ENCODE results near the gene SPAG16.
"Not testable (repeated sequence)": the region's sequence is repeated elsewhere in the genome, so short reads cannot be mapped to it uniquely, and the experiment has no call there.

Gene SPAG16

GRCh38 chr2:214019229-214019972 lies 735.1 kb downstream of the SPAG16 start:
- peak; percentile 82 for DNase-seq

- peak; percentile 13 for DNase-seq
Observed at GRCh38 chr2:214019973-214020345, 735.7 kb downstream of the SPAG16 start.

- no peak for DNase-seq
Observed at GRCh38 chr2:214029190-214029589, 744.9 kb downstream of the SPAG16 start.

GRCh38 chr2:214031566-214031965 lies 747.3 kb downstream of the SPAG16 start:
- DNase-seq = no peak

- DNase-seq = no peak
Observed at GRCh38 chr2:214034417-214034816, 750.2 kb downstream of the SPAG16 start.

GRCh38 chr2:214035091-214035852 lies 751.0 kb downstream of the SPAG16 start:
- no peak for DNase-seq

GRCh38 chr2:214035921-214036320 lies 751.7 kb downstream of the SPAG16 start:
- no peak for DNase-seq

GRCh38 chr2:214038186-214038585 lies 753.9 kb downstream of the SPAG16 start:
- no peak for DNase-seq

GRCh38 chr2:214050731-214051130 lies 766.5 kb downstream of the SPAG16 start:
- no peak for DNase-seq

- DNase-seq = no peak
Observed at GRCh38 chr2:214051585-214051984, 767.3 kb downstream of the SPAG16 start.

- no peak for DNase-seq
Observed at GRCh38 chr2:214052235-214052634, 768.0 kb downstream of the SPAG16 start.

GRCh38 chr2:214057986-214058385 lies 773.7 kb downstream of the SPAG16 start:
- no peak for DNase-seq

- DNase-seq = not testable (repeated sequence)
Observed at GRCh38 chr2:214062279-214062678, 778.0 kb downstream of the SPAG16 start.

- no peak for DNase-seq
Observed at GRCh38 chr2:214064471-214064870, 780.2 kb downstream of the SPAG16 start.

- DNase-seq = no peak
Observed at GRCh38 chr2:214066862-214067261, 782.6 kb downstream of the SPAG16 start.

GRCh38 chr2:214069254-214069653 lies 785.0 kb downstream of the SPAG16 start:
- peak; percentile 77 for DNase-seq

- DNase-seq = no peak
Observed at GRCh38 chr2:214075456-214075855, 791.2 kb downstream of the SPAG16 start.

- no peak for DNase-seq
Observed at GRCh38 chr2:214076527-214076926, 792.3 kb downstream of the SPAG16 start.

- DNase-seq = no peak
Observed at GRCh38 chr2:214077727-214078126, 793.5 kb downstream of the SPAG16 start.

- no peak for DNase-seq
Observed at GRCh38 chr2:214079032-214079431, 794.8 kb downstream of the SPAG16 start.

GRCh38 chr2:214088536-214088935 lies 804.3 kb downstream of the SPAG16 start:
- DNase-seq = no peak

GRCh38 chr2:214096208-214096715 lies 812.0 kb downstream of the SPAG16 start:
- DNase-seq = no peak

GRCh38 chr2:214098811-214099210 lies 814.5 kb downstream of the SPAG16 start:
- no peak for DNase-seq

- no peak for DNase-seq
Observed at GRCh38 chr2:214100488-214100887, 816.2 kb downstream of the SPAG16 start.

Data from NCI-H226 (cell line).